GM12872 (cell line): ENCODE results near the gene RNF224.

Experiments
- CTCF ChIP-seq: IDR thresholded peaks from 3 replicates; pipeline ENCODE4 v1.5.1; 2011; ENCODE audit warnings: low read depth, mild to moderate bottlenecking, low read length, moderate library complexity; ENCODE audit not compliant: insufficient read depth

Gene RNF224

GRCh38 chr9:137228506-137228967 lies 1.2 kb downstream of the RNF224 start:
- no peak for TF ChIP-seq CTCF

- no peak for TF ChIP-seq CTCF
Measured at GRCh38 chr9:137228968-137229896, 1.9 kb downstream of the RNF224 start.

GRCh38 chr9:137229903-137230704 lies 2.8 kb downstream of the RNF224 start:
- no peak for TF ChIP-seq CTCF

- no peak for TF ChIP-seq CTCF
Measured at GRCh38 chr9:137230705-137231371, 3.5 kb downstream of the RNF224 start, which contains the start of gene SLC34A3. Gene SLC34A3 (plus strand): TSS chr9:137230901. CDS start chr9:137231703, 802 bp downstream.

- no peak for TF ChIP-seq CTCF
Measured at GRCh38 chr9:137231372-137232039, 4.2 kb downstream of the RNF224 start.

- no peak for TF ChIP-seq CTCF
Measured at GRCh38 chr9:137232101-137232500, 4.8 kb downstream of the RNF224 start.

- no peak for TF ChIP-seq CTCF
Measured at GRCh38 chr9:137232510-137232909, 5.2 kb downstream of the RNF224 start.
